ENCODE results near the gene ZMIZ1. TPM values are rescaled to one million over a fixed set of nuclear protein-coding genes. Genes with fewer than 3 reads are reported as not detected.

ZMIZ1 gene
- total RNA-seq, 1 experiment from 2014 or later, result 35.8 TPM

GRCh38 chr10:79068203-79068561 is 584 bp upstream of the ZMIZ1 start:
- Histone ChIP-seq H3K36me3 (ENCODE audit: insufficient read depth, low read length, poor library complexity, severe bottlenecking) (no peaks in the 10 kb centered on the region), H3K27ac (ENCODE audit: low read depth, low read length, poor library complexity, severe bottlenecking) (no peak overlapping the region), H3K27me3 (replicated peaks; ENCODE audit: insufficient read depth, low read depth, low read length, poor library complexity) (no peaks in the 10 kb centered on the region), H3K4me1 (ENCODE audit: insufficient read depth, low read length, poor library complexity, severe bottlenecking) (peaks cover 18% of the 10 kb centered on the region), H3K9me3 (ENCODE audit: low read depth, low read length, poor library complexity, severe bottlenecking) (no peaks in the 10 kb centered on the region), H3K4me3 (ENCODE audit: low read depth, low read length, poor library complexity, severe bottlenecking) (peak overlapping the region; percentile 86)
- intact Hi-C loops (cut with micrococcal nuclease; ENCODE audit: unreplicated experiment), result loop anchor here (1.0 to 10.0 kb wide), 4 partner anchors 96 to 1026 kb away; no protein-coding TSS in a partner anchor
- DNase-seq (ENCODE audit: low spot score), result peak; percentile 28
- POLR2A ChIA-PET (ENCODE audit: low non-redundant PET), result no interaction called here
- CTCF ChIA-PET, result no interaction called here
- TF ChIP-seq EZH2 (IDR thresholded peaks at IDR 0.05; ENCODE audit: borderline replicate concordance, low read depth, low read length, poor library complexity, severe bottlenecking) (no peak), CTCF (conservative IDR thresholded peaks at IDR 0.05; ENCODE audit: low read depth, low read length) (peak; percentile 31; the same call in 1 of the 2 replicates)
- BruUV-seq (replicated peaks), result no TSS peak

DNA sequence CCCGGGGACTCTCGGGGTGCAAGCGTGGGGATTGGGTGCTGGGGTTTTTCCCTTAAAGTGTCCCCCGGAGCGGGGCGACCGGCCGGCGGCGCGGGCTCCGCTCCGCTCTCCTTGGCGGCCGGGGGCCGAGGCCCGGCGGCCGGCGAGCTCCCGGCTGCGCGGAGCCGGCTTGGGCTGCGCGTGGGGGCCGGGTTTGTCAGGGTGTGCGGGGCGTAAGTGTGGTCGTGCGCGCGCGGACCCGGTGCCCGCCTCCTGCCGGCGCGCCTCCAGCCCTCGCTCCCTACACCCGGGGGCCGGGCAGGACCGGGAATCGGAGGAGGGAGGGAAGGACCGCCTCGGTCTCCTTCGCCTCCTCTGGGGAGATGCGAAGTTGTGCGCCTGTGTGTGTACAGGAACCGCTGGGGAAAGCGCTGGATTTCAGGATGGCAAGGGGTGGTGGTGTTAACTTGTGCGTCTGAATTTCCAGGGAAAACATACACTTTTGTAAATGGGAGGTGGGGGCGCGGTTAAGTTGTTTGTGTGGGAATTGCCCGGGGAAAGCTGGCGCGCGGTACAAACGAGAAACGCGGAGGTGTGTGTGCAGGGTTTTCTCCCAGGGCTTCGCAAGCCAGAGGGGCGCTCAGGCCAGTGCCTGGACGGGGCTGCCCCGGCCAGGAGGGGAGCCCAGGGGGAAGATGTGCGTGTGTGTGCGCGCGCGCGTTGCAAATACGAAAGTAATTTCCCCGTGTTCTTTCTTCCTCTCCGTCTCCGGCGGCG is 737 bp downstream of the ZMIZ1 start:
- no peaks in the 10 kb centered on the region for H3K9me3 ChIP-seq (ENCODE audit: low read depth, low read length, poor library complexity, severe bottlenecking)
- H3K4me3 ChIP-seq (ENCODE audit: low read depth, low read length, poor library complexity, severe bottlenecking), result peak overlapping the region; percentile 86
- peak; percentile 74 for DNase-seq (ENCODE audit: low spot score)
- POLR2A ChIA-PET (ENCODE audit: low non-redundant PET), result no interaction called here
- CTCF ChIA-PET, result no interaction called here
- TF ChIP-seq CTCF (conservative IDR thresholded peaks at IDR 0.05; ENCODE audit: low read depth, low read length), result no peak
- no peak for TF ChIP-seq EZH2 (IDR thresholded peaks at IDR 0.05; ENCODE audit: borderline replicate concordance, low read depth, low read length, poor library complexity, severe bottlenecking)
- intact Hi-C loops (cut with micrococcal nuclease; ENCODE audit: unreplicated experiment), result loop anchor here (5.0 to 10.0 kb wide), 4 partner anchors 43 to 1027 kb away; no protein-coding TSS in a partner anchor
- peaks cover 30% of the 10 kb centered on the region for H3K4me1 ChIP-seq (ENCODE audit: insufficient read depth, low read length, poor library complexity, severe bottlenecking)
- BruUV-seq (replicated peaks), result no TSS peak
- peak overlapping the region; percentile 61 for H3K27ac ChIP-seq (ENCODE audit: low read depth, low read length, poor library complexity, severe bottlenecking)
- H3K36me3 ChIP-seq (ENCODE audit: insufficient read depth, low read length, poor library complexity, severe bottlenecking), result no peaks in the 10 kb centered on the region
- H3K27me3 ChIP-seq (replicated peaks; ENCODE audit: insufficient read depth, low read depth, low read length, poor library complexity), result no peaks in the 10 kb centered on the region

- BruUV-seq (replicated peaks), result no TSS peak
- intact Hi-C loops (cut with micrococcal nuclease; ENCODE audit: unreplicated experiment), result loop anchor here (5.0 kb wide), 1 partner anchor 42 kb away; no protein-coding TSS in a partner anchor
- POLR2A ChIA-PET (ENCODE audit: low non-redundant PET), result no interaction called here
- CTCF ChIA-PET, result no interaction called here
- Histone ChIP-seq H3K4me1 (ENCODE audit: insufficient read depth, low read length, poor library complexity, severe bottlenecking) (peaks cover 36% of the 10 kb centered on the region), H3K9me3 (ENCODE audit: low read depth, low read length, poor library complexity, severe bottlenecking) (no peaks in the 10 kb centered on the region), H3K27ac (ENCODE audit: low read depth, low read length, poor library complexity, severe bottlenecking) (no peak overlapping the region), H3K4me3 (ENCODE audit: low read depth, low read length, poor library complexity, severe bottlenecking) (peak overlapping the region; percentile 86), H3K27me3 (replicated peaks; ENCODE audit: insufficient read depth, low read depth, low read length, poor library complexity) (no peaks in the 10 kb centered on the region), H3K36me3 (ENCODE audit: insufficient read depth, low read length, poor library complexity, severe bottlenecking) (no peaks in the 10 kb centered on the region)
- DNase-seq (ENCODE audit: low spot score), result no peak
- no peak for TF ChIP-seq CTCF (conservative IDR thresholded peaks at IDR 0.05; ENCODE audit: low read depth, low read length)
- no peak for TF ChIP-seq EZH2 (IDR thresholded peaks at IDR 0.05; ENCODE audit: borderline replicate concordance, low read depth, low read length, poor library complexity, severe bottlenecking)
Measured at GRCh38 chr10:79070081-79070605, 1.4 kb downstream of the ZMIZ1 start.
